B cell (primary cell): Measurements from ENCODE around the gene MAPRE3.

Experiments
- EZH2 ChIP-seq: IDR thresholded peaks from 2 replicates; pipeline ENCODE4 v1.6.1; 2012; ENCODE audit warnings: borderline replicate concordance, low read depth, mild to moderate bottlenecking, moderate library complexity, low read length; ENCODE audit not compliant: insufficient read depth, poor library complexity, severe bottlenecking
- TF ChIP-seq, protein P1 (sequence below): fragments of 200-600 bp; IDR thresholded peaks from one replicate; pipeline ENCODE4 v1.8.0; 2022; ENCODE audit warnings: antibody characterized with exemption, mild to moderate bottlenecking

DNA sequence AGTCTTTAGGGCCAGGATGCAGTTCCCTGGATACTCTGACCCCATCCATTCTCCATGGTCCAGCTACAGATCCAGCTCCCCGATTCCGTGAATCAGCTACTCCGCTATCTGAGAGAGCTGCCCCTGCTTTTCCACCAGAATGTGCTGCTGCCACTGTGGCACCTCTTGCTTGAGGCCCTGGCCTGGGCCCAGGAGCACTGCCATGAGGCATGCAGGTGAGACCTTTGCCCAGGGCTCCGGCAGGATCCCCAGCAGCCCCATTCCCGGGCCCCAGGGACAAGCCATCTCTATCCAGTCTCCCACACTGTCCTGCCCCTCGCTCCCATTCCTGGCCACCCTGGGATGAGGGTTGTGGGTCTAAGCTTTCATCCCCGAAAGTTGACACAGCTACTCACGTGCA, 69.8 kb downstream of the MAPRE3 start:
- TF ChIP-seq, protein P1, sequence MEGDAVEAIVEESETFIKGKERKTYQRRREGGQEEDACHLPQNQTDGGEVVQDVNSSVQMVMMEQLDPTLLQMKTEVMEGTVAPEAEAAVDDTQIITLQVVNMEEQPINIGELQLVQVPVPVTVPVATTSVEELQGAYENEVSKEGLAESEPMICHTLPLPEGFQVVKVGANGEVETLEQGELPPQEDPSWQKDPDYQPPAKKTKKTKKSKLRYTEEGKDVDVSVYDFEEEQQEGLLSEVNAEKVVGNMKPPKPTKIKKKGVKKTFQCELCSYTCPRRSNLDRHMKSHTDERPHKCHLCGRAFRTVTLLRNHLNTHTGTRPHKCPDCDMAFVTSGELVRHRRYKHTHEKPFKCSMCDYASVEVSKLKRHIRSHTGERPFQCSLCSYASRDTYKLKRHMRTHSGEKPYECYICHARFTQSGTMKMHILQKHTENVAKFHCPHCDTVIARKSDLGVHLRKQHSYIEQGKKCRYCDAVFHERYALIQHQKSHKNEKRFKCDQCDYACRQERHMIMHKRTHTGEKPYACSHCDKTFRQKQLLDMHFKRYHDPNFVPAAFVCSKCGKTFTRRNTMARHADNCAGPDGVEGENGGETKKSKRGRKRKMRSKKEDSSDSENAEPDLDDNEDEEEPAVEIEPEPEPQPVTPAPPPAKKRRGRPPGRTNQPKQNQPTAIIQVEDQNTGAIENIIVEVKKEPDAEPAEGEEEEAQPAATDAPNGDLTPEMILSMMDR = no peak
- no peak for TF ChIP-seq EZH2
